HG03060 (cell line): ENCODE results near the gene SUCLG2.

Experiments
- ATAC-seq: cut with Tn5 transposase; IDR thresholded peaks from one replicate; pipeline ENCODE4 v1.9.1; 2021; ENCODE audit warnings: low read depth, moderate number of reproducible peaks; ENCODE audit not compliant: unreplicated experiment

The SUCLG2 gene

GRCh38 chr3:67654099-67654843, at the start of gene SUCLG2:
TSS of gene SUCLG2 (minus strand) at chr3:67654612. CDS start at chr3:67654586, 26 bp downstream.
- ATAC-seq, result peak; percentile 28

GRCh38 chr3:67700596-67700995, 46.2 kb upstream of the SUCLG2 start:
- ATAC-seq, result no peak

- no peak for ATAC-seq
These were observed 45.5 kb upstream of the SUCLG2 start for GRCh38 chr3:67699882-67700281.

GRCh38 chr3:67692621-67693020, 38.2 kb upstream of the SUCLG2 start:
- ATAC-seq, result no peak

- ATAC-seq, result no peak
These were observed 37.5 kb upstream of the SUCLG2 start for GRCh38 chr3:67691926-67692325.

- no peak for ATAC-seq
These were observed 36.8 kb upstream of the SUCLG2 start for GRCh38 chr3:67691207-67691606.

GRCh38 chr3:67689806-67690205, 35.4 kb upstream of the SUCLG2 start:
- no peak for ATAC-seq

- ATAC-seq, result no peak
These were observed 33.8 kb upstream of the SUCLG2 start for GRCh38 chr3:67688231-67688630.

GRCh38 chr3:67686069-67686468, 31.7 kb upstream of the SUCLG2 start:
- no peak for ATAC-seq

- peak; percentile 99 for ATAC-seq
These were observed 31.1 kb upstream of the SUCLG2 start for GRCh38 chr3:67685499-67685898.

GRCh38 chr3:67684211-67684610, 29.8 kb upstream of the SUCLG2 start:
- no peak for ATAC-seq

- no peak for ATAC-seq
These were observed 29.1 kb upstream of the SUCLG2 start for GRCh38 chr3:67683522-67683921.

GRCh38 chr3:67678665-67679064, 24.3 kb upstream of the SUCLG2 start:
- peak; percentile 70 for ATAC-seq

GRCh38 chr3:67674055-67674454, 19.6 kb upstream of the SUCLG2 start:
- no peak for ATAC-seq

GRCh38 chr3:67662733-67663132, 8.3 kb upstream of the SUCLG2 start:
- ATAC-seq, result no peak

- no peak for ATAC-seq
These were observed 6.7 kb upstream of the SUCLG2 start for GRCh38 chr3:67661089-67661488.

- no peak for ATAC-seq
These were observed 2.8 kb upstream of the SUCLG2 start for GRCh38 chr3:67657192-67657591.

- no peak for ATAC-seq
These were observed 2.2 kb upstream of the SUCLG2 start for GRCh38 chr3:67656614-67657013.

GRCh38 chr3:67655364-67656121, 1.1 kb upstream of the SUCLG2 start:
- ATAC-seq, result peak; percentile 45

GRCh38 chr3:67654844-67655177, 399 bp upstream of the SUCLG2 start:
- no peak for ATAC-seq

GRCh38 chr3:67653425-67654098, 850 bp downstream of the SUCLG2 start:
- peak; percentile 4 for ATAC-seq
